HEK293 (cell line): ENCODE data around the gene EXOC2.

Experiments used
- CTCF ChIA-PET: fragments of 350-600 bp; formaldehyde crosslinking; extraction: SDS; loops from one replicate; lab custom pipeline; 2021; ENCODE audit warnings: antibody characterized with exemption; lab: Yijun Ruan, JAX
- POLR2A ChIA-PET: fragments of 300-600 bp; formaldehyde crosslinking; extraction: SDS; loops from one replicate; lab custom pipeline; 2020; ENCODE audit warnings: antibody characterized with exemption, inconsistent platforms; lab: Yijun Ruan, JAX
- H3K27ac ChIP-seq: fragments of 200-500 bp; sonication (Bioruptor generic); 2 replicates; pipeline ENCODE4 v1.5.1; 2014; ENCODE audit warnings: low read depth, low read length, control low read depth, inconsistent platforms; ENCODE audit errors: extremely low read depth
- H3K36me3 ChIP-seq, 2 experiments: fragments of 200-500 bp in 1 of 2; sonication (Bioruptor generic) in 1 of 2; 1 replicate in 1 of 2; 2 replicates in 1 of 2; pipeline ENCODE4 v1.5.1; 2014 to 2017; ENCODE audit warnings: inconsistent platforms in 2 of 2, low read length in 2 of 2; ENCODE audit not compliant: control insufficient read depth in 2 of 2, insufficient read depth in 1 of 2
- H3K4me1 ChIP-seq: fragments of 200-500 bp; sonication (Bioruptor generic); 2 replicates; pipeline ENCODE4 v1.5.1; 2014; ENCODE audit warnings: mild to moderate bottlenecking, low read length, inconsistent platforms; ENCODE audit not compliant: control insufficient read depth, insufficient read depth
- H3K4me3 ChIP-seq: 2 replicates; pipeline ENCODE4 v1.5.1; 2011; ENCODE audit warnings: low read depth, mild to moderate bottlenecking, control low read depth, low read length, moderate library complexity
- H3K9me3 ChIP-seq: fragments of 200-500 bp; sonication (Bioruptor generic); 2 replicates; pipeline ENCODE4 v1.5.1; 2014; ENCODE audit warnings: low read depth, low read length, inconsistent platforms; ENCODE audit not compliant: control insufficient read depth, insufficient read depth
- HOXA7 ChIP-seq: sonication (generic); formaldehyde crosslinking; IDR thresholded peaks from 2 replicates; pipeline ENCODE4 v1.8.1; 2022; ENCODE audit warnings: missing genetic modification reagents, borderline replicate concordance
- MYNN ChIP-seq: fragments of 450-650 bp; formaldehyde crosslinking; IDR thresholded peaks from 2 replicates; pipeline ENCODE4 v1.5.1; 2016; ENCODE audit warnings: missing biosample characterization, missing genetic modification characterization, borderline replicate concordance
- YY1 ChIP-seq: fragments of 450-650 bp; formaldehyde crosslinking; IDR thresholded peaks from 2 replicates; pipeline ENCODE4 v1.5.1; 2018; ENCODE audit warnings: missing biosample characterization, missing genetic modification characterization
- YY2 ChIP-seq: fragments of 450-650 bp; formaldehyde crosslinking; IDR thresholded peaks from 2 replicates; pipeline ENCODE4 v1.5.1; 2016; ENCODE audit warnings: missing biosample characterization, missing genetic modification characterization
- ZBTB7A ChIP-seq: fragments of 450-650 bp; formaldehyde crosslinking; IDR thresholded peaks from 2 replicates; pipeline ENCODE4 v1.5.1; 2016; ENCODE audit warnings: low read depth, missing biosample characterization, missing genetic modification characterization
- ZBTB8A ChIP-seq: fragments of 450-650 bp; formaldehyde crosslinking; IDR thresholded peaks from 2 replicates; pipeline ENCODE4 v1.5.1; 2016; ENCODE audit warnings: missing biosample characterization, missing genetic modification characterization
- ZFP69B ChIP-seq: fragments of 450-650 bp; formaldehyde crosslinking; IDR thresholded peaks from 2 replicates; pipeline ENCODE4 v1.5.1; 2016; ENCODE audit warnings: missing biosample characterization, missing genetic modification characterization
- ZNF121 ChIP-seq: fragments of 450-650 bp; formaldehyde crosslinking; IDR thresholded peaks from 2 replicates; pipeline ENCODE4 v1.5.1; 2016; ENCODE audit warnings: missing biosample characterization, missing genetic modification characterization
- ZNF133 ChIP-seq: fragments of 450-650 bp; formaldehyde crosslinking; IDR thresholded peaks from 2 replicates; pipeline ENCODE4 v1.5.1; 2016; ENCODE audit warnings: missing biosample characterization, missing genetic modification characterization
- ZNF292 ChIP-seq: fragments of 450-650 bp; formaldehyde crosslinking; IDR thresholded peaks from 2 replicates; pipeline ENCODE4 v1.5.1; 2016; ENCODE audit warnings: low read depth, missing biosample characterization, missing genetic modification characterization, borderline replicate concordance
- ZNF670 ChIP-seq: fragments of 450-650 bp; formaldehyde crosslinking; IDR thresholded peaks from 2 replicates; pipeline ENCODE4 v1.5.1; 2016; ENCODE audit warnings: missing biosample characterization, missing genetic modification characterization, low read depth
- ZNF701 ChIP-seq: fragments of 450-650 bp; formaldehyde crosslinking; IDR thresholded peaks from 2 replicates; pipeline ENCODE4 v1.5.1; 2016; ENCODE audit warnings: missing biosample characterization, missing genetic modification characterization
- ZNF785 ChIP-seq: fragments of 450-650 bp; formaldehyde crosslinking; IDR thresholded peaks from 2 replicates; pipeline ENCODE4 v1.5.1; 2016; ENCODE audit warnings: missing biosample characterization, missing genetic modification characterization
- ZXDB ChIP-seq: fragments of 450-650 bp; formaldehyde crosslinking; IDR thresholded peaks from 2 replicates; pipeline ENCODE4 v1.5.1; 2016; ENCODE audit warnings: missing biosample characterization, missing genetic modification characterization
- TF ChIP-seq, protein P1 (sequence below): fragments of 450-650 bp; formaldehyde crosslinking; IDR thresholded peaks from 2 replicates; pipeline ENCODE4 v1.5.1; 2016; ENCODE audit warnings: missing biosample characterization, missing genetic modification characterization
- TF ChIP-seq, protein P2 (sequence below): sonication (generic); formaldehyde crosslinking; IDR thresholded peaks from 2 replicates; pipeline ENCODE4 v1.8.1; 2022; ENCODE audit warnings: mild to moderate bottlenecking, moderate library complexity, missing genetic modification reagents
- TF ChIP-seq, protein P3 (sequence below): fragments of 450-650 bp; formaldehyde crosslinking; IDR thresholded peaks from 2 replicates; pipeline ENCODE4; 2016; ENCODE audit warnings: missing biosample characterization, missing genetic modification characterization
- TF ChIP-seq, protein P4 (sequence below): fragments of 450-650 bp; formaldehyde crosslinking; IDR thresholded peaks from 2 replicates; pipeline ENCODE4 v1.5.1; 2016; ENCODE audit warnings: missing biosample characterization, missing genetic modification characterization

Gene EXOC2

DNA sequence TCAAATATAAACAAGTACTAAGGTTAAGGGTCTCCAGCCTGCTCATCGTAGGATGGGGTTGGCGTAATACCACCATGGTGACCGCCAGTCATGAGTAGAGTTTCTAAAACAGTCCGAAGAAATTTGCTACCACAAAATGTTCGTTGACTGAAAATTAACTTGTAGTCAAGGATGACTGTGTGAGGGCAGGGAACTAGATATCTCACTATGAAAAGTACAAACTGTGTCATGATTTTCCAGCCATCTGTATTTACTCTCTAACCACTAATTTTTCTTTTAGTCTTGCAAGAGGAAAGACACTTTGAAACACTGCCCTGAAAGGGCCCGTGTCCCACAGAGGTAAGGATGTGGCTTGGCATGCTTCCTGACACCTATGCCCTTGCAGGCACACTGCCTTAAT lies 201.7 kb downstream of the EXOC2 start:
- no peak for TF ChIP-seq ZXDB (tag by site-specific recombination)
- TF ChIP-seq ZFP69B (tag by site-specific recombination) = no peak
- TF ChIP-seq, all 188 proteins: peak for 0
- ChIA-PET CTCF (no interaction called here), POLR2A (no interaction called here)

DNA sequence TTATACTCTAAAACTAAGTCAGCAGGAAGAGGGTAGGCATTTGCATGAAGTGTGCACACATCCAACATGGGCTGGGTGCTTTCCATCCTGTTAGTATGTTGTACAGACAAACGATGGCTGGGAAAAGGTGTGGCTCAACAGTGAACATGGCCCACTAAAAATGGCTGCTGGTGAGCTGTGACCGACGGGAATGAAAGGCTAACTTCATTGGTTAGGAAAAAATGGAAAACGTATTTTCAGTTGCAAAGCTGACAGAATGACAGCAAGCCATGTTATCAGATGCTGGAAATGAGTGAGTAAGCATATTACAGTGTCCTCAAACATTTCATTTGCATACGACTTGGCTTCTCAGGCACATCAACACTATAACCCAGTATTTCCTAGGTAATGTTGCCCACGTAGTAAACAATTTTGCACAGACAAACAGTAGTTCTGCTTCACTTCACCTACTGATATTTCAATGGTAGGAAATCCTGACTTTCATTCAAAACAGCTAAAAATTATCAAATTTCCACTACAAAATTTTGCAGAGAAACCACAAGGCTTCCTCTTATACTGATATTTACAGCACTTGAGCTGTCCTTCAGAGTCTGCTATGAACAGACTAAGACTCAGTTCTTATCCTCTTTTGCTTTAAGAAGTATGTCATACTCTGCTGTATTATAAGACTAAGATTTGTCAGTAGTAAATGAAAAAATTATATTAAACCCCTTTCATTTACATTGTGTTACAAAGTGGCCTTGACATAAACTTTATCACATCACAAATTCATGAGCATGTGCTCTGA lies 202.5 kb downstream of the EXOC2 start:
- Histone ChIP-seq H3K4me3 (no peak overlapping the region), H3K4me1 (no peaks in the 10 kb centered on the region), H3K36me3 (peaks cover 0 to 27% of the 10 kb centered on the region in 2 experiments; a peak in 2 of 3 replicates), H3K27ac (no peak overlapping the region)
- ChIA-PET POLR2A (no interaction called here), CTCF (interaction anchor here (0.7 to 1.1 kb wide), 2 partner anchors 15 to 81 kb away, joined by 3 read pairs; no protein-coding TSS in a partner anchor)
- TF ChIP-seq MYNN (tag by site-specific recombination) (no peak), ZNF785 (tag by site-specific recombination) (no peak), ZNF670 (tag by site-specific recombination) (no peak), HOXA7 (no peak)
- TF ChIP-seq, protein P1, sequence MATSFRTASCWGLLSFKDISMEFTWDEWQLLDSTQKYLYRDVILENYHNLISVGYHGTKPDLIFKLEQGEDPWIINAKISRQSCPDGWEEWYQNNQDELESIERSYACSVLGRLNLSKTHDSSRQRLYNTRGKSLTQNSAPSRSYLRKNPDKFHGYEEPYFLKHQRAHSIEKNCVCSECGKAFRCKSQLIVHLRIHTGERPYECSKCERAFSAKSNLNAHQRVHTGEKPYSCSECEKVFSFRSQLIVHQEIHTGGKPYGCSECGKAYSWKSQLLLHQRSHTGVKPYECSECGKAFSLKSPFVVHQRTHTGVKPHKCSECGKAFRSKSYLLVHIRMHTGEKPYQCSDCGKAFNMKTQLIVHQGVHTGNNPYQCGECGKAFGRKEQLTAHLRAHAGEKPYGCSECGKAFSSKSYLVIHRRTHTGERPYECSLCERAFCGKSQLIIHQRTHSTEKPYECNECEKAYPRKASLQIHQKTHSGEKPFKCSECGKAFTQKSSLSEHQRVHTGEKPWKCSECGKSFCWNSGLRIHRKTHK (tag by site-specific recombination) = no peak
- TF ChIP-seq, protein P2, sequence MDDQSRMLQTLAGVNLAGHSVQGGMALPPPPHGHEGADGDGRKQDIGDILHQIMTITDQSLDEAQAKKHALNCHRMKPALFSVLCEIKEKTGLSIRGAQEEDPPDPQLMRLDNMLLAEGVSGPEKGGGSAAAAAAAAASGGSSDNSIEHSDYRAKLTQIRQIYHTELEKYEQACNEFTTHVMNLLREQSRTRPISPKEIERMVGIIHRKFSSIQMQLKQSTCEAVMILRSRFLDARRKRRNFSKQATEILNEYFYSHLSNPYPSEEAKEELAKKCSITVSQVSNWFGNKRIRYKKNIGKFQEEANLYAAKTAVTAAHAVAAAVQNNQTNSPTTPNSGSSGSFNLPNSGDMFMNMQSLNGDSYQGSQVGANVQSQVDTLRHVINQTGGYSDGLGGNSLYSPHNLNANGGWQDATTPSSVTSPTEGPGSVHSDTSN (CRISPR knock-in tag) = no peak
- TF ChIP-seq, all 188 proteins: peak for 0
- H3K9me3 ChIP-seq = no peaks in the 10 kb centered on the region

More for the DNA sequence above, 201.7 kb downstream of the EXOC2 start:
- Histone ChIP-seq H3K36me3 (peaks cover 0 to 23% of the 10 kb centered on the region in 2 experiments), H3K27ac (no peak overlapping the region), H3K4me1 (no peaks in the 10 kb centered on the region), H3K4me3 (no peak overlapping the region), H3K9me3 (no peaks in the 10 kb centered on the region)

DNA sequence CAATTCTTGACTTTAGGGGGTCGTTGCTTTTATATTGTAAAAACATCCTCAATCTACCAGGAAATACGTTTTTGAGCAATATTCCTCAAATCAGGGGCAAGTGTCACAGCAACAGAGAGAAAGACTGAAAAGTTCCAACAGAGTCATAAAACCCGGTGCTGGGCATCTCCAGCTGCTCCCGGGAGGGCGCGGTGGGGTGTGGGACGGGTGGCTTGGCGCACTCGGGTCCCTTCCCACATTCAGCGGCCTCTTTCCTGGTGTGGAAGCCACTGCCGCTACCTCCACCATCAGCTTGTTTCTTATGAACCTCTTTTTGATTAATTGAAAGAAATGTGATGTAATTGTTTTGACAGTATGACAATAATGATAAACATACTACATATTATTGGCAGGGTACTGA lies 203.2 kb downstream of the EXOC2 start:
- H3K27ac ChIP-seq = no peak overlapping the region
- H3K4me3 ChIP-seq = no peak overlapping the region
- ChIA-PET CTCF (interaction anchor here (0.6 to 1.1 kb wide), 2 partner anchors 81 to 91 kb away, joined by 3 read pairs; no protein-coding TSS in a partner anchor), POLR2A (no interaction called here)
- no peaks in the 10 kb centered on the region for H3K4me1 ChIP-seq
- no peak for TF ChIP-seq ZNF701 (tag by site-specific recombination)
- TF ChIP-seq ZNF133 (tag by site-specific recombination) = no peak
- TF ChIP-seq, protein P3, sequence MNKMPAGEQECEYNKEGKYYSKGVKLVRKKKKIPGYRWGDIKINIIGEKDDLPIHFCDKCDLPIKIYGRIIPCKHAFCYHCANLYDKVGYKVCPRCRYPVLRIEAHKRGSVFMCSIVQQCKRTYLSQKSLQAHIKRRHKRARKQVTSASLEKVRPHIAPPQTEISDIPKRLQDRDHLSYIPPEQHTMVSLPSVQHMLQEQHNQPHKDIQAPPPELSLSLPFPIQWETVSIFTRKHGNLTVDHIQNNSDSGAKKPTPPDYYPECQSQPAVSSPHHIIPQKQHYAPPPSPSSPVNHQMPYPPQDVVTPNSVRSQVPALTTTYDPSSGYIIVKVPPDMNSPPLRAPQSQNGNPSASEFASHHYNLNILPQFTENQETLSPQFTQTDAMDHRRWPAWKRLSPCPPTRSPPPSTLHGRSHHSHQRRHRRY = no peak
- TF ChIP-seq, protein P1 (tag by site-specific recombination) = no peak
- TF ChIP-seq, protein P4, sequence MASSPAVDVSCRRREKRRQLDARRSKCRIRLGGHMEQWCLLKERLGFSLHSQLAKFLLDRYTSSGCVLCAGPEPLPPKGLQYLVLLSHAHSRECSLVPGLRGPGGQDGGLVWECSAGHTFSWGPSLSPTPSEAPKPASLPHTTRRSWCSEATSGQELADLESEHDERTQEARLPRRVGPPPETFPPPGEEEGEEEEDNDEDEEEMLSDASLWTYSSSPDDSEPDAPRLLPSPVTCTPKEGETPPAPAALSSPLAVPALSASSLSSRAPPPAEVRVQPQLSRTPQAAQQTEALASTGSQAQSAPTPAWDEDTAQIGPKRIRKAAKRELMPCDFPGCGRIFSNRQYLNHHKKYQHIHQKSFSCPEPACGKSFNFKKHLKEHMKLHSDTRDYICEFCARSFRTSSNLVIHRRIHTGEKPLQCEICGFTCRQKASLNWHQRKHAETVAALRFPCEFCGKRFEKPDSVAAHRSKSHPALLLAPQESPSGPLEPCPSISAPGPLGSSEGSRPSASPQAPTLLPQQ = no peak
- TF ChIP-seq ZXDB (tag by site-specific recombination) = no peak
- TF ChIP-seq YY2 (tag by site-specific recombination) = no peak
- TF ChIP-seq ZNF121 (tag by site-specific recombination) = no peak
- no peak for TF ChIP-seq ZBTB7A (tag by site-specific recombination)
- TF ChIP-seq ZNF292 (tag by site-specific recombination) = no peak
- no peak for TF ChIP-seq YY1 (tag by site-specific recombination)
- TF ChIP-seq ZFP69B (tag by site-specific recombination) = no peak
- TF ChIP-seq ZBTB8A (tag by site-specific recombination) = no peak
- no peaks in the 10 kb centered on the region for H3K9me3 ChIP-seq
- H3K36me3 ChIP-seq = peaks cover 0 to 30% of the 10 kb centered on the region in 2 experiments; a peak in 2 of 3 replicates
